WTC11 (cell line): ENCODE measurements around the gene WDR33. TPM values are rescaled to one million over a fixed set of nuclear protein-coding genes. Genes with fewer than 3 reads are reported as not detected.

Source experiments
- ETV6 ChIP-seq: sonication (generic); formaldehyde crosslinking; IDR thresholded peaks from 2 replicates; pipeline ENCODE4 v1.8.1; 2022; ENCODE audit warnings: mild to moderate bottlenecking, missing genetic modification reagents
- FOXK1 ChIP-seq: sonication (generic); formaldehyde crosslinking; IDR thresholded peaks from 2 replicates; pipeline ENCODE4 v1.8.0; 2022; ENCODE audit warnings: mild to moderate bottlenecking, moderate library complexity, missing genetic modification reagents
- FOXP1 ChIP-seq: sonication (generic); formaldehyde crosslinking; IDR thresholded peaks from 2 replicates; pipeline ENCODE4 v1.8.0; 2022; ENCODE audit warnings: missing genetic modification reagents, mild to moderate bottlenecking, moderate library complexity, borderline replicate concordance
- IRF2 ChIP-seq: sonication (generic); formaldehyde crosslinking; IDR thresholded peaks from 2 replicates; pipeline ENCODE4 v1.8.0; 2022; ENCODE audit warnings: low read depth, missing genetic modification reagents, borderline replicate concordance
- NFATC4 ChIP-seq: fragments of 250-450 bp; sonication (Bioruptor Pico); IDR thresholded peaks from 2 replicates; pipeline ENCODE4 v1.9.0; 2021; ENCODE audit warnings: mild to moderate bottlenecking
- SMAD3 ChIP-seq: sonication (generic); formaldehyde crosslinking; IDR thresholded peaks from 2 replicates; pipeline ENCODE4 v1.8.0; 2022; ENCODE audit warnings: missing genetic modification reagents, mild to moderate bottlenecking, borderline replicate concordance
- SOX15 ChIP-seq: fragments of 250-450 bp; sonication (Bioruptor Pico); IDR thresholded peaks from 2 replicates; pipeline ENCODE4 v1.9.0; 2021; ENCODE audit warnings: mild to moderate bottlenecking
- SP1 ChIP-seq: sonication (generic); formaldehyde crosslinking; conservative IDR thresholded peaks from 2 replicates; pipeline ENCODE4 v1.8.1; 2022; ENCODE audit warnings: missing genetic modification reagents
- TEAD1 ChIP-seq: sonication (generic); formaldehyde crosslinking; IDR thresholded peaks from 2 replicates; pipeline ENCODE4 v1.8.0; 2022; ENCODE audit warnings: mild to moderate bottlenecking, missing genetic modification reagents
- ZNF121 ChIP-seq: sonication (generic); formaldehyde crosslinking; IDR thresholded peaks from 2 replicates; pipeline ENCODE4 v1.8.0; 2023; ENCODE audit warnings: missing genetic modification reagents
- ZNF138 ChIP-seq: sonication (generic); formaldehyde crosslinking; conservative IDR thresholded peaks from 2 replicates; pipeline ENCODE4 v1.8.1; 2022; ENCODE audit warnings: mild to moderate bottlenecking, moderate library complexity, missing genetic modification reagents
- ZNF219 ChIP-seq: sonication (generic); formaldehyde crosslinking; IDR thresholded peaks from 2 replicates; pipeline ENCODE4 v1.8.0; 2023; ENCODE audit warnings: missing genetic modification reagents, mild to moderate bottlenecking, borderline replicate concordance
- ZNF263 ChIP-seq: sonication (generic); formaldehyde crosslinking; IDR thresholded peaks from 2 replicates; pipeline ENCODE4 v1.8.1; 2022; ENCODE audit warnings: low read depth, mild to moderate bottlenecking, moderate library complexity, missing genetic modification reagents
- ZNF423 ChIP-seq: fragments of 250-450 bp; sonication (Bioruptor Pico); IDR thresholded peaks from 2 replicates; pipeline ENCODE4 v2.1.2; 2022; ENCODE audit warnings: mild to moderate bottlenecking, moderate library complexity
- total RNA-seq: library from RNA; stranded (reverse); gene quantifications from 3 replicates; pipeline ENCODE4 v1.2.3, GENCODE V29; 2021
- TF ChIP-seq, protein P1 (sequence below): sonication (generic); formaldehyde crosslinking; IDR thresholded peaks from 2 replicates; pipeline ENCODE4 v1.8.0; 2022; ENCODE audit warnings: mild to moderate bottlenecking, missing genetic modification reagents
- TF ChIP-seq, protein P2 (sequence below): fragments of 250-450 bp; sonication (Bioruptor Pico); IDR thresholded peaks from 2 replicates; pipeline ENCODE4 v2.1.2; 2022; ENCODE audit warnings: mild to moderate bottlenecking, moderate library complexity
- TF ChIP-seq, protein P3 (sequence below): sonication (generic); formaldehyde crosslinking; IDR thresholded peaks from 2 replicates; pipeline ENCODE4 v1.8.1; 2023; ENCODE audit warnings: mild to moderate bottlenecking, missing genetic modification reagents, moderate library complexity
- TF ChIP-seq, protein P4 (sequence below): sonication (generic); formaldehyde crosslinking; IDR thresholded peaks from 2 replicates; pipeline ENCODE4 v1.8.1; 2023; ENCODE audit warnings: mild to moderate bottlenecking, moderate library complexity, missing genetic modification reagents
- TF ChIP-seq, protein P5 (sequence below): fragments of 200-600 bp; IDR thresholded peaks from 2 replicates; pipeline ENCODE4 v1.8.0; 2022; ENCODE audit warnings: antibody characterized with exemption
- TF ChIP-seq, protein P6 (sequence below): sonication (generic); formaldehyde crosslinking; IDR thresholded peaks from 2 replicates; pipeline ENCODE4 v1.8.1; 2022; ENCODE audit warnings: low read depth, missing genetic modification reagents, borderline replicate concordance
- TF ChIP-seq, protein P7 (sequence below): fragments of 250-450 bp; sonication (Bioruptor Pico); IDR thresholded peaks from 2 replicates; pipeline ENCODE4 v1.9.0; 2021; ENCODE audit warnings: mild to moderate bottlenecking
- TF ChIP-seq, protein P8 (sequence below): sonication (generic); formaldehyde crosslinking; IDR thresholded peaks from 2 replicates; pipeline ENCODE4 v1.8.1; 2022; ENCODE audit warnings: mild to moderate bottlenecking, missing genetic modification reagents, moderate library complexity, borderline replicate concordance
- TF ChIP-seq, protein P9 (sequence below): fragments of 250-450 bp; sonication (Bioruptor Pico); IDR thresholded peaks from 2 replicates; pipeline ENCODE4 v1.9.0; 2021; ENCODE audit warnings: moderate library complexity, mild to moderate bottlenecking, inconsistent platforms, borderline replicate concordance
- TF ChIP-seq, protein P10 (sequence below): sonication (generic); formaldehyde crosslinking; IDR thresholded peaks from 2 replicates; pipeline ENCODE4 v1.8.0; 2022; ENCODE audit warnings: mild to moderate bottlenecking, missing genetic modification reagents

The WDR33 gene
- total RNA-seq, 1 experiment from 2014 or later = 67.1 TPM

DNA sequence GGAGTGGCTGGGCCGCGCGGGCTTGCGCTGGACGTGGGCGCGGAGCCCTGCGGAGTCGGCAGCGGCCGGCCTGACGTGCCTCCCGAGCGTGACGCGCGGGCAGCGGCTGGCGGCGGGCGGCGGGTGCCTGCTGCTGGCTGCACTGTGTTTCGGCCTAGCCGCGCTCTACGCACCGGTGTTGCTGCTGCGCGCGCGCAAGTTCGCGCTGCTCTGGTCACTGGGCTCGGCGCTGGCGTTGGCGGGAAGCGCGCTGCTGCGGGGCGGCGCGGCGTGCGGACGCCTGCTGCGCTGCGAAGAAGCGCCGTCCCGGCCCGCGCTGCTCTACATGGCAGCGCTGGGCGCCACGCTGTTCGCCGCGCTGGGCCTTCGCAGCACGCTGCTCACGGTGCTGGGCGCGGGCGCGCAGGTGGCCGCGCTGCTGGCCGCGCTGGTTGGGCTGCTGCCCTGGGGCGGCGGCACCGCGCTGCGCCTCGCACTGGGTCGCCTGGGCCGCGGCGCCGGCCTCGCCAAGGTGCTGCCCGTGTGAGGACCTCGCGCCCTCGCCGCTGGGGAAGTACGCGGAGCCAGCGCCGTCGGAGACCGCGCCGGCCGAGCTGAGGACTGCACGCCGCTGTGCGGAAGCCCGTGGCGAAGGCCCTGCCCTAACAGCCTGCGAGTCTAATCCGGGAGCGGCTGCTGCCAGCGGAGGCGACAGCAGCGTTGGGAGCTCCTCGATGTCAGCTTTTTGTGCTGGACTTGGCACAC lies 109.1 kb downstream of the WDR33 start (continued):
- TF ChIP-seq, protein P1, sequence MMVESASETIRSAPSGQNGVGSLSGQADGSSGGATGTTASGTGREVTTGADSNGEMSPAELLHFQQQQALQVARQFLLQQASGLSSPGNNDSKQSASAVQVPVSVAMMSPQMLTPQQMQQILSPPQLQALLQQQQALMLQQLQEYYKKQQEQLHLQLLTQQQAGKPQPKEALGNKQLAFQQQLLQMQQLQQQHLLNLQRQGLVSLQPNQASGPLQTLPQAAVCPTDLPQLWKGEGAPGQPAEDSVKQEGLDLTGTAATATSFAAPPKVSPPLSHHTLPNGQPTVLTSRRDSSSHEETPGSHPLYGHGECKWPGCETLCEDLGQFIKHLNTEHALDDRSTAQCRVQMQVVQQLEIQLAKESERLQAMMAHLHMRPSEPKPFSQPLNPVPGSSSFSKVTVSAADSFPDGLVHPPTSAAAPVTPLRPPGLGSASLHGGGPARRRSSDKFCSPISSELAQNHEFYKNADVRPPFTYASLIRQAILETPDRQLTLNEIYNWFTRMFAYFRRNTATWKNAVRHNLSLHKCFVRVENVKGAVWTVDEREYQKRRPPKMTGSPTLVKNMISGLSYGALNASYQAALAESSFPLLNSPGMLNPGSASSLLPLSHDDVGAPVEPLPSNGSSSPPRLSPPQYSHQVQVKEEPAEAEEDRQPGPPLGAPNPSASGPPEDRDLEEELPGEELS (CRISPR knock-in tag) = no peak; the same call in none of the 2 replicates
- TF ChIP-seq SMAD3 (CRISPR knock-in tag) (no peak), FOXP1 (CRISPR knock-in tag) (peak; percentile 97), TEAD1 (CRISPR knock-in tag) (0 out of 2 replicates have a peak, but pooled peaks have one; percentile 36), NFATC4 (CRISPR knock-in tag) (no peak), IRF2 (peak; percentile 86), SP1 (peak; percentile 48), ETV6 (CRISPR knock-in tag) (0 out of 2 replicates have a peak, but pooled peaks have one; percentile 5), SOX15 (CRISPR knock-in tag) (no peak), ZNF138 (CRISPR knock-in tag) (no peak), ZNF423 (peak; percentile 81; the same call in 1 of the 2 replicates), FOXK1 (peak; percentile 28; the same call in 1 of the 2 replicates), ZNF219 (CRISPR knock-in tag) (0 out of 2 replicates have a peak, but pooled peaks have one; percentile 75), ZNF263 (CRISPR knock-in tag) (no peak; the same call in 1 of the 2 replicates), ZNF121 (no peak)
- TF ChIP-seq, protein P2, sequence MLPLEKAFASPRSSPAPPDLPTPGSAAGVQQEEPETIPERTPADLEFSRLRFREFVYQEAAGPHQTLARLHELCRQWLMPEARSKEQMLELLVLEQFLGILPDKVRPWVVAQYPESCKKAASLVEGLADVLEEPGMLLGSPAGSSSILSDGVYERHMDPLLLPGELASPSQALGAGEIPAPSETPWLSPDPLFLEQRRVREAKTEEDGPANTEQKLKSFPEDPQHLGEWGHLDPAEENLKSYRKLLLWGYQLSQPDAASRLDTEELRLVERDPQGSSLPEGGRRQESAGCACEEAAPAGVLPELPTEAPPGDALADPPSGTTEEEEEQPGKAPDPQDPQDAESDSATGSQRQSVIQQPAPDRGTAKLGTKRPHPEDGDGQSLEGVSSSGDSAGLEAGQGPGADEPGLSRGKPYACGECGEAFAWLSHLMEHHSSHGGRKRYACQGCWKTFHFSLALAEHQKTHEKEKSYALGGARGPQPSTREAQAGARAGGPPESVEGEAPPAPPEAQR (CRISPR knock-in tag) = no peak
- TF ChIP-seq, protein P3, sequence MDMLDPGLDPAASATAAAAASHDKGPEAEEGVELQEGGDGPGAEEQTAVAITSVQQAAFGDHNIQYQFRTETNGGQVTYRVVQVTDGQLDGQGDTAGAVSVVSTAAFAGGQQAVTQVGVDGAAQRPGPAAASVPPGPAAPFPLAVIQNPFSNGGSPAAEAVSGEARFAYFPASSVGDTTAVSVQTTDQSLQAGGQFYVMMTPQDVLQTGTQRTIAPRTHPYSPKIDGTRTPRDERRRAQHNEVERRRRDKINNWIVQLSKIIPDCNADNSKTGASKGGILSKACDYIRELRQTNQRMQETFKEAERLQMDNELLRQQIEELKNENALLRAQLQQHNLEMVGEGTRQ = 0 out of 2 replicates have a peak, but pooled peaks have one; percentile 10
- TF ChIP-seq, protein P4, sequence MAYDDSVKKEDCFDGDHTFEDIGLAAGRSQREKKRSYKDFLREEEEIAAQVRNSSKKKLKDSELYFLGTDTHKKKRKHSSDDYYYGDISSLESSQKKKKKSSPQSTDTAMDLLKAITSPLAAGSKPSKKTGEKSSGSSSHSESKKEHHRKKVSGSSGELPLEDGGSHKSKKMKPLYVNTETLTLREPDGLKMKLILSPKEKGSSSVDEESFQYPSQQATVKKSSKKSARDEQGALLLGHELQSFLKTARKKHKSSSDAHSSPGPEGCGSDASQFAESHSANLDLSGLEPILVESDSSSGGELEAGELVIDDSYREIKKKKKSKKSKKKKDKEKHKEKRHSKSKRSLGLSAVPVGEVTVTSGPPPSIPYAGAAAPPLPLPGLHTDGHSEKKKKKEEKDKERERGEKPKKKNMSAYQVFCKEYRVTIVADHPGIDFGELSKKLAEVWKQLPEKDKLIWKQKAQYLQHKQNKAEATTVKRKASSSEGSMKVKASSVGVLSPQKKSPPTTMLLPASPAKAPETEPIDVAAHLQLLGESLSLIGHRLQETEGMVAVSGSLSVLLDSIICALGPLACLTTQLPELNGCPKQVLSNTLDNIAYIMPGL (CRISPR knock-in tag) = peak; percentile 56
- TF ChIP-seq, protein P5, sequence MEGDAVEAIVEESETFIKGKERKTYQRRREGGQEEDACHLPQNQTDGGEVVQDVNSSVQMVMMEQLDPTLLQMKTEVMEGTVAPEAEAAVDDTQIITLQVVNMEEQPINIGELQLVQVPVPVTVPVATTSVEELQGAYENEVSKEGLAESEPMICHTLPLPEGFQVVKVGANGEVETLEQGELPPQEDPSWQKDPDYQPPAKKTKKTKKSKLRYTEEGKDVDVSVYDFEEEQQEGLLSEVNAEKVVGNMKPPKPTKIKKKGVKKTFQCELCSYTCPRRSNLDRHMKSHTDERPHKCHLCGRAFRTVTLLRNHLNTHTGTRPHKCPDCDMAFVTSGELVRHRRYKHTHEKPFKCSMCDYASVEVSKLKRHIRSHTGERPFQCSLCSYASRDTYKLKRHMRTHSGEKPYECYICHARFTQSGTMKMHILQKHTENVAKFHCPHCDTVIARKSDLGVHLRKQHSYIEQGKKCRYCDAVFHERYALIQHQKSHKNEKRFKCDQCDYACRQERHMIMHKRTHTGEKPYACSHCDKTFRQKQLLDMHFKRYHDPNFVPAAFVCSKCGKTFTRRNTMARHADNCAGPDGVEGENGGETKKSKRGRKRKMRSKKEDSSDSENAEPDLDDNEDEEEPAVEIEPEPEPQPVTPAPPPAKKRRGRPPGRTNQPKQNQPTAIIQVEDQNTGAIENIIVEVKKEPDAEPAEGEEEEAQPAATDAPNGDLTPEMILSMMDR = no peak
- TF ChIP-seq, protein P6, sequence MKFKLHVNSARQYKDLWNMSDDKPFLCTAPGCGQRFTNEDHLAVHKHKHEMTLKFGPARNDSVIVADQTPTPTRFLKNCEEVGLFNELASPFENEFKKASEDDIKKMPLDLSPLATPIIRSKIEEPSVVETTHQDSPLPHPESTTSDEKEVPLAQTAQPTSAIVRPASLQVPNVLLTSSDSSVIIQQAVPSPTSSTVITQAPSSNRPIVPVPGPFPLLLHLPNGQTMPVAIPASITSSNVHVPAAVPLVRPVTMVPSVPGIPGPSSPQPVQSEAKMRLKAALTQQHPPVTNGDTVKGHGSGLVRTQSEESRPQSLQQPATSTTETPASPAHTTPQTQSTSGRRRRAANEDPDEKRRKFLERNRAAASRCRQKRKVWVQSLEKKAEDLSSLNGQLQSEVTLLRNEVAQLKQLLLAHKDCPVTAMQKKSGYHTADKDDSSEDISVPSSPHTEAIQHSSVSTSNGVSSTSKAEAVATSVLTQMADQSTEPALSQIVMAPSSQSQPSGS (CRISPR knock-in tag) = no peak
- TF ChIP-seq, protein P7, sequence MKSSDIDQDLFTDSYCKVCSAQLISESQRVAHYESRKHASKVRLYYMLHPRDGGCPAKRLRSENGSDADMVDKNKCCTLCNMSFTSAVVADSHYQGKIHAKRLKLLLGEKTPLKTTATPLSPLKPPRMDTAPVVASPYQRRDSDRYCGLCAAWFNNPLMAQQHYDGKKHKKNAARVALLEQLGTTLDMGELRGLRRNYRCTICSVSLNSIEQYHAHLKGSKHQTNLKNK (CRISPR knock-in tag) = no peak
- TF ChIP-seq, protein P8, sequence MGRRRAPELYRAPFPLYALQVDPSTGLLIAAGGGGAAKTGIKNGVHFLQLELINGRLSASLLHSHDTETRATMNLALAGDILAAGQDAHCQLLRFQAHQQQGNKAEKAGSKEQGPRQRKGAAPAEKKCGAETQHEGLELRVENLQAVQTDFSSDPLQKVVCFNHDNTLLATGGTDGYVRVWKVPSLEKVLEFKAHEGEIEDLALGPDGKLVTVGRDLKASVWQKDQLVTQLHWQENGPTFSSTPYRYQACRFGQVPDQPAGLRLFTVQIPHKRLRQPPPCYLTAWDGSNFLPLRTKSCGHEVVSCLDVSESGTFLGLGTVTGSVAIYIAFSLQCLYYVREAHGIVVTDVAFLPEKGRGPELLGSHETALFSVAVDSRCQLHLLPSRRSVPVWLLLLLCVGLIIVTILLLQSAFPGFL (CRISPR knock-in tag) = no peak
- TF ChIP-seq, protein P9, sequence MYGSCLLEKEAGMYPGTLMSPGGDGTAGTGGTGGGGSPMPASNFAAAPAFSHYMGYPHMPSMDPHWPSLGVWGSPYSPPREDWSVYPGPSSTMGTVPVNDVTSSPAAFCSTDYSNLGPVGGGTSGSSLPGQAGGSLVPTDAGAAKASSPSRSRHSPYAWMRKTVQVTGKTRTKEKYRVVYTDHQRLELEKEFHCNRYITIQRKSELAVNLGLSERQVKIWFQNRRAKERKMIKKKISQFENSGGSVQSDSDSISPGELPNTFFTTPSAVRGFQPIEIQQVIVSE (CRISPR knock-in tag) = no peak
- TF ChIP-seq, protein P10, sequence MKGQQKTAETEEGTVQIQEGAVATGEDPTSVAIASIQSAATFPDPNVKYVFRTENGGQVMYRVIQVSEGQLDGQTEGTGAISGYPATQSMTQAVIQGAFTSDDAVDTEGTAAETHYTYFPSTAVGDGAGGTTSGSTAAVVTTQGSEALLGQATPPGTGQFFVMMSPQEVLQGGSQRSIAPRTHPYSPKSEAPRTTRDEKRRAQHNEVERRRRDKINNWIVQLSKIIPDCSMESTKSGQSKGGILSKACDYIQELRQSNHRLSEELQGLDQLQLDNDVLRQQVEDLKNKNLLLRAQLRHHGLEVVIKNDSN (CRISPR knock-in tag) = peak; percentile 17; the same call in 1 of the 2 replicates
